ENCODE measurements around the gene MATR3.
"Not testable (repeated sequence)": the region's sequence is repeated elsewhere in the genome, so short reads cannot be mapped to it uniquely, and the experiment has no call there.

The MATR3 gene

GRCh38 chr5:139299486-139299885 lies 5.9 kb downstream of the MATR3 start:
- DNase-seq = no peak

- no peak for DNase-seq
Observed at GRCh38 chr5:139301808-139302499, 8.4 kb downstream of the MATR3 start.

- DNase-seq = no peak
Observed at GRCh38 chr5:139304391-139305324, 11.1 kb downstream of the MATR3 start.

- DNase-seq = no peak
Observed at GRCh38 chr5:139306197-139306596, 12.7 kb downstream of the MATR3 start.

- DNase-seq = no peak
Observed at GRCh38 chr5:139306628-139307379, 13.3 kb downstream of the MATR3 start.

GRCh38 chr5:139308797-139309196 lies 15.3 kb downstream of the MATR3 start:
- no peak for DNase-seq

- DNase-seq = not testable (repeated sequence)
Observed at GRCh38 chr5:139310715-139311186, 17.2 kb downstream of the MATR3 start.

- peak; percentile 40 for DNase-seq
Observed at GRCh38 chr5:139312075-139312474, 18.5 kb downstream of the MATR3 start.

- no peak for DNase-seq
Observed at GRCh38 chr5:139314276-139314675, 20.7 kb downstream of the MATR3 start.

GRCh38 chr5:139315056-139315615 lies 21.6 kb downstream of the MATR3 start:
- no peak for DNase-seq

GRCh38 chr5:139335811-139336210 lies 42.3 kb downstream of the MATR3 start:
- DNase-seq = no peak

- no peak for DNase-seq
Observed at GRCh38 chr5:139340051-139340450, 46.5 kb downstream of the MATR3 start.

GRCh38 chr5:139341187-139341688 lies 47.7 kb downstream of the MATR3 start:
- DNase-seq = no peak

- DNase-seq = peak; percentile 83
Observed at GRCh38 chr5:139341689-139342422, 48.3 kb downstream of the MATR3 start, which contains the start of gene PAIP2. Gene PAIP2 (plus strand): TSS chr5:139341854. CDS start chr5:139363785, 21,931 bp downstream.

GRCh38 chr5:139342423-139342723 lies 48.8 kb downstream of the MATR3 start:
- no peak for DNase-seq

GRCh38 chr5:139343476-139343875 lies 49.9 kb downstream of the MATR3 start:
- DNase-seq = no peak

- DNase-seq = no peak
Observed at GRCh38 chr5:139344177-139344576, 50.6 kb downstream of the MATR3 start.

- not testable (repeated sequence) for DNase-seq
Observed at GRCh38 chr5:139345442-139345841, 51.9 kb downstream of the MATR3 start.

GRCh38 chr5:139347863-139348262 lies 54.3 kb downstream of the MATR3 start:
- DNase-seq = not testable (repeated sequence)

GRCh38 chr5:139354186-139354585 lies 60.6 kb downstream of the MATR3 start:
- no peak for DNase-seq

- not testable (repeated sequence) for DNase-seq
Observed at GRCh38 chr5:139355900-139356299, 62.4 kb downstream of the MATR3 start.

- no peak for DNase-seq
Observed at GRCh38 chr5:139358064-139358463, 64.5 kb downstream of the MATR3 start.

Data from DMS79 treated with DMSO at 0.1 percent for 48 hours (cell line).